ENCODE results near the gene MMEL1.
"Not testable (repeated sequence)": the region's sequence is repeated elsewhere in the genome, so short reads cannot be mapped to it uniquely, and the experiment has no call there.

MMEL1 gene, protein sequence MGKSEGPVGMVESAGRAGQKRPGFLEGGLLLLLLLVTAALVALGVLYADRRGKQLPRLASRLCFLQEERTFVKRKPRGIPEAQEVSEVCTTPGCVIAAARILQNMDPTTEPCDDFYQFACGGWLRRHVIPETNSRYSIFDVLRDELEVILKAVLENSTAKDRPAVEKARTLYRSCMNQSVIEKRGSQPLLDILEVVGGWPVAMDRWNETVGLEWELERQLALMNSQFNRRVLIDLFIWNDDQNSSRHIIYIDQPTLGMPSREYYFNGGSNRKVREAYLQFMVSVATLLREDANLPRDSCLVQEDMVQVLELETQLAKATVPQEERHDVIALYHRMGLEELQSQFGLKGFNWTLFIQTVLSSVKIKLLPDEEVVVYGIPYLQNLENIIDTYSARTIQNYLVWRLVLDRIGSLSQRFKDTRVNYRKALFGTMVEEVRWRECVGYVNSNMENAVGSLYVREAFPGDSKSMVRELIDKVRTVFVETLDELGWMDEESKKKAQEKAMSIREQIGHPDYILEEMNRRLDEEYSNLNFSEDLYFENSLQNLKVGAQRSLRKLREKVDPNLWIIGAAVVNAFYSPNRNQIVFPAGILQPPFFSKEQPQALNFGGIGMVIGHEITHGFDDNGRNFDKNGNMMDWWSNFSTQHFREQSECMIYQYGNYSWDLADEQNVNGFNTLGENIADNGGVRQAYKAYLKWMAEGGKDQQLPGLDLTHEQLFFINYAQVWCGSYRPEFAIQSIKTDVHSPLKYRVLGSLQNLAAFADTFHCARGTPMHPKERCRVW
- 0.09 to 0.30 reads per million in 2 experiments for total RNA-seq

DNA sequence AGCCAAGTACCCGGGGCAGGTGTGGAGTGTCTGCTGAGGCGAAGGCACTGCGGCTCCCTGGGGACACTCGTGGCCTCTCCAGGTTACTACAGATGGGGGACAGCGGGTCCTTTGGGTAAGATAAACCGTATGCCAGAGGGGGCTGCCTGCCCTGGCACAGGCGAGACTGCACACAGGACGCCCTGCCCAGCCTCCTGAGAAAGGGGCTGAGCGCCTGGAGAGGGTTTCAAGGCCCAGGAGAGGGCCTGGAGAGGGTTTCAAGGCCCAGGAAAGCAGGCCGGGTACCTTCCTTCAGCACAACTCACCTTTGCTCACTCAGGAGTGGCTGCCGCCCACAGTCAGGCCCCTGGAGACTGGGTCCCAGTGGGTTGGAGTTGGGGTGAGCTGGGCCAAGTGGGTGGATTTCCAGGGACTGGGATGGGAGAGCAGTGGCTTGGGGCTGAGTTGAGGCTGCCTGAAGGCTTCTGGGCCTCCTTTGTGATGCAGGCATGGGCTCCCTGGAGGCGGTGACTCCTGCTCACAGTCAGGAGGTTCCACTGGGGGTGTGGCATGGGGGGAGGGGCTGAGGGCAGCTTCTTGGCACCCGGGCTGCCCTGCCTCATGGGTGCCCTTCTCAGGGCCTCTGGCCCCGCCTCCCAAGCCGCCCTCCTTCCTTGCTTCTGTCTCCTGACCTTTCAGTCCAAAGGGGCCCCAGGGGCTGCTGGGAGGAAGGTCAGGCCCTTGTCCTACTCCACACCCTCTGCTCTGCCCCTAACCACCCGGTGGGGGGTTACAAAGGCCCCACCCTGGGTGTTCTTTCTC is at the start of gene MMEL1:
Gene MMEL1 (minus strand): TSS at position 456 of the 801 bp plus-strand sequence. CDS start 3,532 bp downstream, outside the sequence.
- DNase-seq (ENCODE audit: low read depth), result no peak

DNA sequence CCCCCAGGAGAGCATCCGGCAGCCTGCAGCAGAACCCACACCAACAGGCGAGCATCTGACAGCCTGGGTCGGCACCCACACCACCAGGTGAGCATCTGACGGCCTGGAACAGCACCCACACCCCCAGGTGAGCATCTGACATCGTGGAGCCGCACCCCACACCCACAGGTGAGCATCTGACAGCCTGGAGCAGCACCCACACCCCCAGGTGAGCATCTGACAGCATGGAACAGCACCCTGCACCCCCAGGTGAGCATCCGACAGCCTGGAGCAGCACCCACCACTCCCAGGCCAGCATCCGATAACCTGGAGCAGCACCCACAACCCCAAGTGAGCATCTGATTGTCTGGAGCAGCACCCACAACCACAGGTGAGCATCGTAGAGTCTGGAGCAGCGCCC is 43.9 kb upstream of the MMEL1 start:
- DNase-seq (ENCODE audit: low read depth), result not testable (repeated sequence)

- DNase-seq (ENCODE audit: low read depth), result not testable (repeated sequence)
Measured at GRCh38 chr1:2671656-2672055, 38.8 kb upstream of the MMEL1 start.

- not testable (repeated sequence) for DNase-seq (ENCODE audit: low read depth)
Measured at GRCh38 chr1:2659806-2660205, 27.0 kb upstream of the MMEL1 start.

DNA sequence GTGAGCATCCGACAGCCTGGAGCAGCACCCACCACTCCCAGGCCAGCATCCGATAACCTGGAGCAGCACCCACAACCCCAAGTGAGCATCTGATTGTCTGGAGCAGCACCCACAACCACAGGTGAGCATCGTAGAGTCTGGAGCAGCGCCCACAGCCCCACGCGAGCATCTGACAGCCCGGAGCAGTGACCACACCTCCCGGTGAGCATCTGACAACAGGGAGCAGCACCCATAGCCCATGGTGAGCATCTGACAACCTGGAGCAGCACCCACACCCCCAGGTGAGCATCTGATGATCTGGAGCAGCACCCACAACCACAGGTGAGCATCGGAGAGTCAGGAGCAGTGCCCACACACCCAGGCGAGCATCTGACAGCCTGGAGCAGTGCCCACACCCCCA is 25.1 kb upstream of the MMEL1 start:
- not testable (repeated sequence) for DNase-seq (ENCODE audit: low read depth)

GRCh38 chr1:2657124-2657523 is 24.3 kb upstream of the MMEL1 start:
- not testable (repeated sequence) for DNase-seq (ENCODE audit: low read depth)

GRCh38 chr1:2655598-2656434 is 23.0 kb upstream of the MMEL1 start:
- DNase-seq (ENCODE audit: low read depth), result not testable (repeated sequence)

- not testable (repeated sequence) for DNase-seq (ENCODE audit: low read depth)
Measured at GRCh38 chr1:2654443-2654948, 21.7 kb upstream of the MMEL1 start.

GRCh38 chr1:2653741-2654442 is 21.1 kb upstream of the MMEL1 start:
- DNase-seq (ENCODE audit: low read depth), result not testable (repeated sequence)

- DNase-seq (ENCODE audit: low read depth), result not testable (repeated sequence)
Measured at GRCh38 chr1:2652926-2653571, 20.2 kb upstream of the MMEL1 start.

DNA sequence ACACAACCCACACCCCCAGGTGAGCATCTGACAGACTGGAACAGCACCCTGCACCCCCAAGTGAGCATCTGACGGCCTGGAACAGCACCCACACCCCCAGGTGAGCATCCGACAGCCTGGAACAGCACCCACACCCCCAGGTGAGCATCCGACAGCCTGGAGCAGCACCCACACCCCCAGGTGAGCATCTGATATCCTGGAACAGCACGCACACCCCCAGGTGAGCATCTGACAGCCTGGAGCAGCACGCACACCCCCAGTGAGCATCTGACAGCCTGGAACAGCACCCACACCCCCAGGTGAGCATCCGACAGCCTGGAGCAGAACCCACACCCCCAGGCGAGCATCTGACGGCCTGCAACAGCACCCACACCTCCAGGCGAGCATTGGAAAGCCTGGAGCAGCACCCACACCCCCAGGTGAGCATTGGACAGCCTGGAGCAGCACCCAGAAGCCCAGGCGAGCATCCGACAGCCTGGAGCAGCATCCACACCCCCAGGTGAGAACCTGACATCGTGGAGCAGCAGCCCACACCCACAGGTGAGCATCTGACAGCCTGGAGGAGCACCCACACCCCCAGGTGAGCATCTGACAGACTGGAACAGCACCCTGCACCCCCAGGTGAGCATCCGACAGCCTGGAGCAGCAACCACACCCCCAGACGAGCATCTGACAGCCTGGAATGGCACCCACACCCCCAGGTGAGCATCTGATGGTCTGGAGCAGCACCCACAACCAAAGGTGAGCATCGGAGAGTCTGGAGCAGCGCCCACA is 19.5 kb upstream of the MMEL1 start:
- DNase-seq (ENCODE audit: low read depth), result not testable (repeated sequence)

DNA sequence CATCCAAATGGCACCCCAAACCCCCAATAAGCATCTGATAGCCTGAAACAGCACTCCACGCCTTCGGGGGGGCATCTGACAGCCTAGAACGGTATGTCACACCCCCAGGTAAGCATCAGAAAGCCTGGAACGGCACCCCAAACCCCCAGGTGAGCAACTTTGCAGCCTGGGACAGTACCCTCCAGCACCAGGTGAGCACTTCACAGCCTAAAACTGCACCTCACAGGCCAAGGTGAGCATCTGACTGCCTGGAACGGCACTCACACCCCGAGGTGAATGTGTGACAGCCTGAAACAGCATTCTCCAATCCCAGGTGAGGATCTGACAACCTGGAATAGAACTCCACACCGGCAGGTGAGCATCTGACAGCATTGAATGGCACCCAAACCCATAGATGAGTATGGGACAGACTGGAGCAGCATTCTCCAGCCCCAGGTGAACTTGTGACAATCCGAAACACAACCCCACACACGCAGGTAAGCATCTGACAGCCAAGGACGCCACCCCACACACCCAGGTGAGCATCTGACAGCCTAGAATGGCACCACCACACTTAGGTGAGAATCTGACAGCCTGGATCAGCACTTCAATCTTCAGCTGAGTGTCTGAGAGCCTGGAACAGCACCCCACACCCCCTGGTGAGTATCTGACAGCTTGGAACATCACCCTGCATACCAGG is 18.3 kb upstream of the MMEL1 start:
- DNase-seq (ENCODE audit: low read depth), result no peak

GRCh38 chr1:2646837-2647236 is 14.0 kb upstream of the MMEL1 start:
- no peak for DNase-seq (ENCODE audit: low read depth)

GRCh38 chr1:2645776-2646175 is 13.0 kb upstream of the MMEL1 start:
- DNase-seq (ENCODE audit: low read depth), result no peak

GRCh38 chr1:2645143-2645542 is 12.3 kb upstream of the MMEL1 start:
- no peak for DNase-seq (ENCODE audit: low read depth)

- DNase-seq (ENCODE audit: low read depth), result no peak
Measured at GRCh38 chr1:2644591-2645101, 11.8 kb upstream of the MMEL1 start.

- DNase-seq (ENCODE audit: low read depth), result no peak
Measured at GRCh38 chr1:2644171-2644570, 11.4 kb upstream of the MMEL1 start.

DNA sequence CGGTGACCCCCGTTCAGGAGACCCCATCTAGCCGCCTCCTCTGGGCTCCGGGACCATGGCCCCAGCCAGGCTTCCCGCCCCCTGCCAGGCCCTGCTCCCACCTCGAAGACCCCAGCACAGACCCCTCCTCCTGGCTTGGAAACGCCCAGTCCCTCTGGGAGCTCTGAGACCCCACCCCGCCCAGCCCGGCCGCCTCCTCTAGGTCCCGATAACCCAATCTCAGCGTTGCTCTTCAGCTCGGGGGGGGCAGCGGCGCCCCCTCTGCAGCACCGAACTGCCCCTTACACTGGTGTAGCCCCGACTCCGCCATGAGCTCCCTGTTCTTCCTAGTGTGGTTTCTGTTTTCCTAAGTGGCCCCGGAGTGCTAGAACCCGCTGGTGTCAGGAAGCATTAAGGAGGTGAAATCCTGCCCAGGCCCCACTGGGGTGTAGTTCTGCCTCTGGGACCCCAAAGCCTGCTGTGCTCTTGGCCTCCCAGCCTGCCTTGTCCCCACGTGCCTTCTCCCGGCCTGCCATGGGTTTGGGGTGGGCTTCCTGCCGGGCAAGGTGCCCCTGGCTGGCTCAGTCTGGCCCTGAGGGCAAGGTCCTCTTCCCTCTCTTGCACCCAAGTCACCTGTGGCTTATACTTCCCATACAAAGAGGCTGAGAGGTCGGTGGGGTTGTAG is 10.7 kb upstream of the MMEL1 start:
- no peak for DNase-seq (ENCODE audit: low read depth)

All from T follicular helper cell (primary cell).